Esophagus squamous epithelium (tissue), 5 donors: ENCODE results near the gene GALNT3. TPM values are rescaled to one million over a fixed set of nuclear protein-coding genes. Genes with fewer than 3 reads are reported as not detected.
A peak's percentile ranks its signal among the peaks of the same experiment; 100 is the strongest.

Source experiments
- DNase-seq: peaks from one replicate; lab custom pipeline; 2025; lab: John Stamatoyannopoulos, UW
- H3K27ac ChIP-seq, 4 donors: fragments of 200-600 bp; sonication (generic); one replicate each; pipeline ENCODE4 v1.5.1; 2016 to 2019; ENCODE audit warnings: mild to moderate bottlenecking in 1 of 4
- H3K27me3 ChIP-seq, 4 donors: fragments of 200-600 bp; sonication (generic); 1 replicate in 3 of 4; 2 replicates in 1 of 4; pipeline versions ENCODE4 v1.5.1 to v1.6.0; 2017 to 2021; ENCODE audit warnings: antibody characterized with exemption in 1 of 4
- H3K36me3 ChIP-seq, 3 donors: fragments of 200-600 bp; sonication (generic); one replicate each; pipeline ENCODE4 v1.5.1; 2016 to 2019
- H3K4me1 ChIP-seq, 3 donors: fragments of 200-600 bp; sonication (generic); one replicate each; pipeline ENCODE4 v1.5.1; 2017 to 2019
- H3K4me3 ChIP-seq, 4 donors: fragments of 200-600 bp; sonication (generic); 1 replicate in 3 of 4; 2 replicates in 1 of 4; pipeline ENCODE4 v1.5.1; 2016 to 2019; ENCODE audit warnings: mild to moderate bottlenecking in 2 of 4, moderate library complexity in 1 of 4
- H3K9me3 ChIP-seq, 3 donors: fragments of 200-600 bp; sonication (generic); one replicate each; pipeline ENCODE4 v1.5.1; 2016 to 2019
- CTCF ChIP-seq, 6 experiments: fragments of 450-650 bp in 4 of 6; fragments of 200-600 bp in 2 of 6; sonication (generic) in 2 of 6; IDR thresholded peaks; one replicate each; pipeline ENCODE4 v1.5.1; 2016 to 2019; ENCODE audit warnings: antibody characterized with exemption in 6 of 6, mild to moderate bottlenecking in 4 of 6, moderate library complexity in 4 of 6
- POLR2A ChIP-seq, 4 donors: fragments of 450-650 bp; IDR thresholded peaks; one replicate each; pipeline ENCODE4 v1.6.1; 2017; ENCODE audit warnings: antibody characterized with exemption in 4 of 4, mild to moderate bottlenecking in 4 of 4, moderate library complexity in 3 of 4
- WGBS, 2 donors: methylation state at CpG; one replicate each; pipeline ENCODE4 v1.1.5; 2018; 5-methylcytosine and 5-hydroxymethylcytosine counted together
- intact Hi-C: fragments of 100-400 bp; cut with DNase I; formaldehyde crosslinking; loops from one replicate; pipeline ENCODE4 v1.15.0; 2022
- total RNA-seq, 4 donors: library from RNA; depleted of rRNA; stranded (reverse); fragments of >200 nt; gene quantifications; one replicate each; pipeline ENCODE4 v1.1.0, GENCODE V29; 2016
- donor health status: DM: yes; HTN: yes; CAD: no.

The GALNT3 gene
- total RNA-seq, 4 donors from 2014 or later: 28.4 to 76.0 (median 43.3) TPM

GRCh38 chr2:165698444-165698884 is 95.6 kb downstream of the GALNT3 start:
- H3K4me3 ChIP-seq: no peak overlapping the region
- no peaks in the 10 kb centered on the region for H3K9me3 ChIP-seq
- no peak for TF ChIP-seq POLR2A (IDR thresholded peaks at IDR 0.05)
- peak in 4 of 6 experiments; percentile 12 to 49 (median 32) for TF ChIP-seq CTCF (IDR thresholded peaks at IDR 0.05)
- H3K4me1 ChIP-seq: no peaks in the 10 kb centered on the region
- WGBS, 2 donors: 0 to 6% methylated on average over 4 of the region's 4 CpGs
- H3K27me3 ChIP-seq: no peaks in the 10 kb centered on the region
- no peak for DNase-seq
- no peaks in the 10 kb centered on the region for H3K36me3 ChIP-seq
- intact Hi-C loops: loop anchor here (10.0 kb wide), 1 partner anchor 294 kb away; no protein-coding TSS in a partner anchor
- no peak overlapping the region for H3K27ac ChIP-seq

DNA sequence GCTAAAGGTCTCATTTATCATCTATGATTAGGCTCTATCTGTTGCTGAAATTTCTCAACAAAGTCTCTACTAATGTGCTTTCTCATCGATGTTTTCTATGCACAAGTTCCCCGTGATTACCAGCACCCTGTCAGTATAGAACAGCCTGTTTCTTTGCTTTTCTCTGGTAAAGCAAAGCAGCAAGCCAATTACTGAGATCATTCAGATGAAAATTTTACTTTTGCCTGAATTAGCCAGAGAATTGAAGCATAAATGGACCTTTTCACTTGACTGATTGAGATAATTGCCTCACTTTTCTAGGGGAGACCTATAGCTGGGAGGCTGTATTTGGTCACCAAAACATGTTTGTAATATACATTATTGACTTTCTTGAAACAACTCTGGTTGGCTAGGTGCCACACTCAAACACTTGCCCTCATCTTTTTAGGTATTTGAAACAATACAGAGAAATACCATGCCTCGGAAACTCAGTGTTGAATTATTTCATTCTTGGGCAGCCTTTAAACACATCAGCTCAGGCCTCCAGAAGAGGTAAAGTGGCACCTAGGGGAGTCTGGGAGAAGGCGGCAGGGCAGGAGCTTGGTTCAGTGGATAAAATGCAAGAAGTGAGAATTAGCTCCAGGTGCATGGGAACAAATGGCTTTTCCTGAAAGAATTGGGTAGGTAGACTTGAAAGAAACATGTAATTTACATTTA is 96.2 kb downstream of the GALNT3 start:
- Histone ChIP-seq H3K4me1 (no peaks in the 10 kb centered on the region), H3K36me3 (no peaks in the 10 kb centered on the region), H3K27me3 (no peaks in the 10 kb centered on the region), H3K27ac (no peak overlapping the region), H3K4me3 (no peak overlapping the region), H3K9me3 (no peaks in the 10 kb centered on the region)
- DNase-seq: no peak
- no peak for TF ChIP-seq CTCF (IDR thresholded peaks at IDR 0.05)
- no peak for TF ChIP-seq POLR2A (IDR thresholded peaks at IDR 0.05)
- intact Hi-C loops: loop anchor here (10.0 kb wide), 1 partner anchor 293 kb away; no protein-coding TSS in a partner anchor
- WGBS, 2 donors: 87 to 88% methylated on average over 4 of the region's 4 CpGs

Other genes starting within 250 kb of the GALNT3 start
- gene TTC21B, start 159.5 kb upstream of the GALNT3 start, total RNA-seq: 10 to 100 TPM in 3 of 4 donors, 1 to 10 TPM in 1; 4.3 to 22.3 (median 10.8) TPM